GM19452 (cell line): ENCODE results near the gene WDR87.

Experiments
- ATAC-seq: cut with Tn5 transposase; IDR thresholded peaks from one replicate; pipeline ENCODE4 v1.9.1; 2021; ENCODE audit not compliant: unreplicated experiment

WDR87 gene

DNA sequence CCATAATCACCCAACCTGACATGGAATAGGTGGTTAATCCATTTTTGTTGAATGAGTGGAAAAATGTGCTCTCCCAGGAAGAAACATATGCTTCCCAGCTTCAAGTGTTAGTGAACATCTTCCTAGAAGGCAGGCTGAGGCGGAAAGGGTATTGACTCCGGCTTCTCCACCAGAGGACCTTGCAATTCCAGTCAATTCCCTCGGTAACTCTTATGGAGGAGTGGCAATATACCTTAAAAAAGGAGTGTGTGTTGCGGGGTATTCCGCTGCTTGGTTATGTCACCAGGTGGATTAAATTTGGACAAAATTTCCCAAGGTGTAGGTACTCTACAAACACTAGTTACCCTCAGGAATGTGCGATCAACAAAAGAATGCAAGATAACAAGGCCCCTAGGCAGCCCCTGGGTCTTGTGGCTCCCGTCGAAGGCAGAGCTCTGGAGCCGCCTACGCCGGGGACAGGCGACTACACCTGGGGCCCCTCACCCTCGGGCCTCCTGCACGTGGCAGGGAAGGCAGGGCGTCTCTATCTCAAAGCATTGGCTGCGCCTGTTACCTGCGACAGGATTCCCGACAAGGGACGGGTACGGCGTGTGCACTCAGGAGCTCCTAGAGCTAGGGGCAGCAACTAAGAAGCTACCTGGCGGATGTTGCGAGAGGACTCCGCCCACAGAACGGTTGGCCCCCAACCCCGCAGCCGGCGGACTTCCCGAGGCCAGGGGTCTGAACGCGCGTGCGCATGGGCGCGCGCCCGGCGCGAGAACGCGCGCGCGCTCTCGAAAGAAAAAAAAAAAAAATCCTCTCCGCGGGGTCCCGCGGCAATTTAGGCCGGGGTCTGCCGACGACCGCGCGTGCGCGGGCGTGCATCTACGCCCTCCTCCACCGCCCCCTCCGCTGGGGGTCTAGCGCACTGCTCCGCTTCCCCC is at the start of gene WDR87:
TSS of gene WDR87 (minus strand) at position 649 of the 923 bp plus-strand sequence. CDS start 8,355 bp downstream, outside the sequence.
- ATAC-seq = peak; percentile 12

DNA sequence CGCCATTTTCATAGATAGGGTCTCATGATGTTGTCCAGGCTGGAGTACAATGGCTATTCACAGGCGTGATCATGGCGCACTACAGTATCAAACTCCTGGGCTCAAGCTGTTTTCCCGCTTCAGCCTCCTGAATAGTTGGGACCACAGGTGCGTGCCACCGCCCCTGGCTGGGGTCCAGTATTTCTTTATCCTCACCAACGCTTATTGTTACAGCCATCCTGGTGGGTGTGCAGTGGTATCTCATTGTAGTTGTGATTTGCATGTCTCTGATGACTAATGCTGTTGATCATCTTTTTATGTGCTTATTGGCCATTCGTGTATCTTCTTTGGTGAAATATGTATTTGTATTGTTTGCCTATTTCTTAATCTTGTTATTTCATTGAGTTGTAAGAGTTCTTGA is 49.6 kb upstream of the WDR87 start:
- no peak for ATAC-seq

DNA sequence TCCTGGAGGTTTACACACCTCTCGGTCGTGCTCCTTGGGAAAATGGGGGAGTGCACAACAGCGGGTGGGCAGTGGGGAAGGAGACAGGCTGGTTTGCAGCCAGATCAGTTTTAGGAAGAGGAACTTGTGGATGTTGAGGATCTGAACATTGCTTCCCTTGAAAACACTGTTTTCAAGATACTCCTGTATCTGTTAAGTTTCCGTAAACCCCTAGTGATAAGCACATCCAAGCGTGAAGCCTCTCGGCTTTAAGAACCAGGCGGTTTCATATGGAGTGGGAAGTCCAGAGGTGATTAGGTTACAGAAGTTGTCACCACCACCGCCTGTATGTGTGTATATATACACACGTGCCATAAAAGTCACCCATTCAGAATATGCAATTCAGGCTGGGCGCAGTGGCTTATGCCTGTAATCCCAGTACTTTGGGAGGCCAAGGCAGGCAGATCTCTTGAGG is 48.1 kb upstream of the WDR87 start:
- no peak for ATAC-seq

DNA sequence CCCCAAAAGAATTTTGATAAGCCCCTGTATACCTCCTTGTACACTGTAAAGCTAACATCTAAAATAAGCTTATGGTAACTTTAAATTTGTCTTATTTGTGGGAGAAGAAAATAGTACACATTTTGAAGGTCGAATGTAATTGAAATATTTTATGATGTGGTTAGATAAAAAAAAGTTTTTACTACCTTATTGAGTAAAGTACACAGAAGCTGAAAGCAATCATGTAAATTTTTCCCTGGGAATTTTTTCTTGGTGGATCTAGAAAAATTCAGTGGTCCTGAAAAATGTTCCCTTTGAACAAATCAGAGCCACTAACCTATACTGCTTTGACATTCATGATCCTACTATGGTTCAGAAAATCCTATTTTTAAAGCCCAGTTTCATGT is 47.5 kb upstream of the WDR87 start:
- ATAC-seq = no peak

GRCh38 chr19:37953171-37953917 is 47.0 kb upstream of the WDR87 start:
- ATAC-seq = no peak

DNA sequence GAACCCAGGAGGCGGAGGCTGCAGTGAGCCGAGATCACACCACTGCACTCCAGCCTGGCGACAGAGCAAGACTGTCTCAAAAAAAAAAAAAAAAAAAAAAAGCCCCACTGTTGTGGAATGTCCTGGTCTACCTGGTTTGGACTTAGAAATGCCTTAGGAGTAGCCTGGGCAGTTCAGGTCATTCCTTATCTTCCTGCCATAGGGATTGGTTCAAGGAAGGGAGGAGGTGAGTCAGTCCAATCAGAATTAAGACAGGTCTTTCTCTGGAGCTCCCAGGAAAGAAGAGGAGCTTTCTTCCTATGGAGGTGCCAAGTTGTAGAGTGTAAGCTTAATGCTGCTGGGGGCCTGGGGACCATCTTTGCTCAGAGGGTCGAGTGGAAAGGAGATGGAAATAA is 45.4 kb upstream of the WDR87 start:
- no peak for ATAC-seq

DNA sequence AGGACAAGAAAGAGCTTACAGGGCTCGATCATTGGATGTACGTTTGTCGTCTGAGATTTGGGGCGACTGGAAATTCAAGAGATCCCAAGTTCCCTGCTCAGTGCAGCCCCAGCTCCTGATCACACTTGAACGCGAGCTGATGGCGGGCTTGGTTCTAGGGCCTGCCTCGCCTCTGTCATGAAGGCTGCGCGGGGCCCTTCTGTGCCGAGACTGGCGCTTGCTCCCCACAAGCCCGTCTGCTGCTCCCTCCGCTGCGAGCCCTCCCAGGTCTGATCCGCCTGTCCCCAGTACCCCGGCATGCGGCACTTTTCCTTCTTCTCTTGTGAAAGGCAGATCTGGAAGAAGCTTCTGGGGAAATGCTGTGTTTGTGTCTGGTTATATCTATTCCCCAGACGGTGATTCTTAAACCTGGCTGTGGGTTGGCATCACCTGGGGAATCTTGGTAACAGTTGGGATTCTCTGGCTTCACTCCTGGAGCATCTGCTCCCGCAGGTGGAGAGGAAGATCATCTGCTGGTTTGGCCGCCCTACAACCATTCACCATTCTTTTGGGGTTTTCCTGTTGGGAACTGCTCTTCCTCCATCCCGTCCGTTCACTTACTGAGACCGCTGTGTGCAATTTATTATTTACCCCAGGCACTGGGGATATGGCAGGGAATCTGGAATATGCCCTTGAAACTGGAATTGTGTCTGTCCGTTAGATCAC is 44.2 kb upstream of the WDR87 start:
- no peak for ATAC-seq

GRCh38 chr19:37948362-37948761 is 42.0 kb upstream of the WDR87 start:
- no peak for ATAC-seq

- no peak for ATAC-seq
Measured at GRCh38 chr19:37947778-37948177, 41.4 kb upstream of the WDR87 start.

GRCh38 chr19:37946132-37946531 is 39.7 kb upstream of the WDR87 start:
- no peak for ATAC-seq

- ATAC-seq = no peak
Measured at GRCh38 chr19:37943480-37943879, 37.1 kb upstream of the WDR87 start.

DNA sequence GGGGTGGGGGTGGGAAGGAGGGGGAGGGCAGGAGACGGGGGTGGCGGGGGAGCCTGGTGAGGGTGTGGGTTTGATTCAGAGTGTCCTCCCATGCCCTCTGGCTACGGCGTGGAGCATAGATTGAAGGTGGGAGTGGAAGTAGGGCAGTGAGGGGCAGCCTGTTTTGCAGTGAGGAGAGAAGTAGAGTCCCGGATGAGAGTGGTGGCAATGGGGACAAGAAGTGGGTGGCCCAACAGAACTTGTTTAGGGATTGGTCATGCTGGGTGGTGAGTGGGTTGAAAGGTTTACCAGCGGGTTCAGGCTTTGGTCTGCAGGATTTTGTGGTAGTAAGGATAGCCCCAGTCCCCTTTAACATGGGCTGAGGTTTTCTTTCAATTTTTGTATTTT is 36.1 kb upstream of the WDR87 start:
- no peak for ATAC-seq

DNA sequence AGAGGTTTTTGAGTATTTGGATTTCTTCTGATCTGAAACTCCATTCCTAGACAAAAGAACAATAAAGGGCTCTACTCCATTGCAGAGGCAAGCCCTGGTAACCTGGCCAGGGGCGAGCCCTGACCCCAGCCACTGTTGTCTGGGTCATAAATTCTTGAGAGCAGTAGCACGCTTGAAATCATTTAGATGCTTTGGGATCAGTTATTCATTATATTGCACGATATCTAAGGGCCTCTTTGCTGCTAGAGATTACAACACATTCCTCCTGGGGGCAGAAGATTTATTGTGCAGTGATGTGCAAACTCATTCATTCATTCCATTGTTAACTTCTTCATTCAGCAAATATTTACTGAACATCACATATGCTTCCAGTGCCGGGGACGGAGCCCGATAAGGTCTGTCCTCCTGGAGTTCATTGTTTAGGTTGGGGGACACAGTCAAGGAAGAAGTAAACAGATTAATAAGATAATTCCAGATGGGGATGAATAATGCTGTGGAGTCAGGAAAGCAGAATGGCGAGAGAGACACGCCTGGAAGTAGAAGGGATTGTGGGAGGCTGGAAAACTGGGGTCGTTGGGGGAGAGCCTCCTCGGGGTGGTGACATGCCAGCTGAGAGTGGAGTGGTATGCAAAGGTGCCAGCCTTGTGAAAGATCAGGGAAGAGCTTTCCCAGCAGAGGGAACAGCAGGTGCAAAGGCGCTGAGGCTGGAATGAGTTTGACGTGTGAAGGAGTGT is 35.6 kb upstream of the WDR87 start:
- no peak for ATAC-seq

GRCh38 chr19:37938353-37938752 is 32.0 kb upstream of the WDR87 start:
- no peak for ATAC-seq

DNA sequence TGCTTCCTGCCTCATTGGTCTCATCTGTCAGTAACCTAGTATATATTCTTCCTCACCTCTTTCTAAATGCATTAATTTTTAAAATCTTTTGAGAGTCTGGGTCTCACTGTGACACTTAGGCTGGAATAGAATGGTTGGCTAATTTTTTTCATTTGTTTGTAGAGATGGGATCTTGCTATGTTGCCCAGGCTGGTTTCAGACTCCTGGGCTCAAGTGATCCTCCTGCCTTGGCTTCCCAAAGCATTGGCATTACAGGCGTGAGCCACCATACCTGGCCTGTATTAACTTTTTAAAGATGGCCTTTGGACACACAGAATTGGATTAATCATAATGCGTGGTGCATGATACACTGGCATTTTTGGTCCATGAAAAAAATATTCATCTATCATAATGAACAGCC is 30.5 kb upstream of the WDR87 start:
- no peak for ATAC-seq

DNA sequence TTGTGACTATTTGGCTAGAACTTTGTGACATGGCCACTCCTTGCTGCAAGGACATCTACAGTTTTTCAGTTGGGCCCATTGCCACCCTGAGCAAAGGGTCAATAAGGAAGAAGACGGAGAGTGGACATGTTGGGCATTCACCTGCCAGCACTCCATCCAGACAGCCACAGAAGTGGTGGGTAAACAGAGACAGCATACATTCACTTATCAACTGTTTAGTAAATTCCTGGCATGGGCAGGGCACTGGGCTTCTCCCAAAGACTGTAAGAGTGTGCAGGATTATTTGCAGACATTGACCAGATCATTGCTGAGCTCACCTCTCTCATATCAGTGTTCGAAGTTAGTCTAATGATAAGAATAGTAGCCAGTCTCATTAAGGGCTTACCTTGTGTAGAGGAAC is 29.8 kb upstream of the WDR87 start:
- ATAC-seq = no peak

GRCh38 chr19:37935341-37935740 is 28.9 kb upstream of the WDR87 start:
- ATAC-seq = no peak

DNA sequence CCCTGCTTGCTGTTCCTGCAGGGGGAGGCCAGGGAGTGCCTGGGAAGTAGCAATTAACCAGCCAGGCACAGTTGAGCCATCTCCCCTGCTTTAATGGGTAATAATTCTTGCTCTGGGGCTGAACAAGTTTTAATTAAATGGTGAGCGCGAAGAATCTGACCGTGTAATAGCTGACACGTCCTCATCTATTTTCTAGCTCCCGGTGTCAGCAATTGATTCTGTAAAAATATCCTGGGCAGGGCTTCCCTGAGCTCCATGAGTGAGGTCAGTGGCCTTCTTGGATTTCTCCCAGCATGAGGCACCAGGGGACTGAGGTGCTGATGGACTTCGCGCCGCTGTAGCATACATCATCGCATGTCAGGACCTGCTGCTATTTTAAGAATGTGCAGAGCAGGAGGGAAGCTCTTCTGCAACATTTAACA is 27.6 kb upstream of the WDR87 start:
- ATAC-seq = no peak

DNA sequence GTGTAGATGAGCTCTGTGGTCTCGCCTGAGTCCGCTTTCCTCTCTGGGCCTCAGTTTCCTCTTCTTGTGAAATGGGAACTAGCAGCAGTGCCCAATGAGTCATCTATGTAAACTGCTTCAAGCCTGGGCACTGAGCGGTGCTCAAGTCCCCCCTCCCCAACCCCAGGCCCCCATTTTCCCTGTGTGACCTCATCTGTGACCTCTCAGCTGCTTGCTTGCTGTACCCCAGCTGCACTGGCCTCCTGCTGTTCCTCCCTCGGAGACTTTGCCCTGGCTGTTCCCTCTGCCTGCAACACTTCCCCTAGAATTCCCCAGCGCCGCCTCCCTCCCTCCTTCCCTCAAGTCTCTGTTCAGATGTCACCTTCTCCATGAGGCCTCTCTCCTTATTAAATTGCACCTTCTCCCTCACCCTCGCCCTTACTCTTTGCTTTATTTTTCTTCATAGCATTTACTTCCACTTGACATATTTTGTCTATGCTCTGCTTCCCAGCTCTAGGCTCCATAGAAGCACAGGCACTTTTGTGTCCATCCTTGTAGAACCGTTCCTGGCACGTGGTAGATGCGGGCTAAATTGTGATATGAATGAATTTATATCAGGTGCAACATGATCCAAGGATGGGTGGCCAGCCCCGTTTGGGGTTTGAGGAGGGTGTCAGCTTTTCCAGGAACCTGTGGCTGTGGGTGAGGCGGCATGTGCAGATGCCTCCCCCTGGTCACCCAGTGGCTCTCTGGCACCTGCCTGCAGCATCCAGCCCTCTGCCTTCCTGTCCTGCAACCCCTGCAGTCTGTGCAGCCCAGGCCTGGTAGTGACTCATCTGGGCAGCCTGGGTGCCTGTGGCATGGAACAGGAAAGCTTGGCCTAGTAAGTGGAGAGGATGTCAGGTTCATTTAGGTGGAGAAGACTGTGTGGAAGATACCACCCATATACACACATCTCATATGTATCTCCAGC is 26.9 kb upstream of the WDR87 start:
- ATAC-seq = no peak
